H4 (cell line): ENCODE results near the gene ZFR. TPM values are rescaled to one million over a fixed set of nuclear protein-coding genes. Genes with fewer than 3 reads are reported as not detected.
"Not testable (repeated sequence)": the region's sequence is repeated elsewhere in the genome, so short reads cannot be mapped to it uniquely, and the experiment has no call there.

Experiments used
- DNase-seq: peaks from one replicate; pipeline ENCODE4 v3.0.0-alpha.2; 2015; ENCODE audit warnings: low spot score
- total RNA-seq: library from RNA; depleted of rRNA; stranded (reverse); fragments of >200 nt; shearing (Covaris generic); gene quantifications from 2 replicates; pipeline ENCODE4 v1.2.3, GENCODE V29; 2014

Gene ZFR
- total RNA-seq, 1 experiment from 2014 or later = 75.6 TPM

DNA sequence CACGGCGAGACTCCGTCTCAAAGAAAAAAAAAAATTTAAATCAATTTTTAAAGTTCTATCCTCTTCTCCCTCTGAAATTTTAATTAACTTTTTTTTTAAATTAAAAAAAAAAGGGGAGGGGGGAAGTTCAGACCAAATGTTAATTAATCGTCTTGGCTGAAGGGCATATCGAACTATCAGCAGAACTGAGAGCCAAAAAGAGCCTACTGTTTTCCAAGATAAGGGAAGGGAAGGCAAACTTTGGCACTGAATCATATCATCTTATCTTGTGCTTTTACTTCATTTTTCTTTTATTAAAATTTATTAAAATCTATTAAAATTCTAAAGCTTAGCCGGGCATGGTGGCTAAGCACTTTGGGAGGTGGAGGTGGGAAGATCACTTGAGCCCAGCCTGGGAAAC lies 85.9 kb downstream of the ZFR start:
- no peak for DNase-seq

DNA sequence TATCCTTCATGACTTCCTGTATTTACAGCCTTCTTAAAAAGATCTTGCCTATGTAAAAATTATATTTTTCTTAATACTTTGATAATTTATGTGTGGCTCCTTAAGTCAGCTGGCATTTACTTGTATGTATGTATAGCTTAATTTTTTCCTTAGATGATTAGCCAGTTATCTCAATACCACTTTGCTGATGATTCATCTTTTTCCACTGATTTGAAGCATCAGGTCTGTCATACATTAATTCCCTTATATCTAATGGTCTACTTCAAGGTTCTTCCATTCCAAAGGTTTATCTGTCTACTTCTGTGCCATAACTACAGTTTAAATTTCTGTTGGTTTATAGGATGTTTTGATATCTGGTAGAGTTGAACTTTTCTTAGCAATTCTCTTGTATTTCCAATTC lies 86.9 kb downstream of the ZFR start:
- DNase-seq = no peak

DNA sequence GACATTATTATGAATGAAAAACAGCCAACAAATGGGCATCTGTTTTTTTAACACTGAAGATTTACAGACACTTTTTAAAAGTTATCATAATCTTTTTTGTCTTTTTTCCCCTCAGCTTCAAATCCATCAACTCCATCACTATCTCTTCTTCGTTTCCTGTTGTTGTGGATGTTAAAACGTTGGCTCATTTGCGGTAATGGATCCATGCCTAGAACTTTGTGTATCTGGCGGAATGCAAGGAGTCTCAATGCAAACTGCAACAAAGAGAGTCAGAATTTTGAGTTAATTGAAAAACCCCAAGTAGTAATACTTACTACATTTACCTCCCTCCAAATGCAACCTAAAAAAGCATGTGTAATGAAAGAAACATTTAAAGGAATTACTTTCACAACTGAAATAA lies 88.9 kb downstream of the ZFR start:
- DNase-seq = no peak

DNA sequence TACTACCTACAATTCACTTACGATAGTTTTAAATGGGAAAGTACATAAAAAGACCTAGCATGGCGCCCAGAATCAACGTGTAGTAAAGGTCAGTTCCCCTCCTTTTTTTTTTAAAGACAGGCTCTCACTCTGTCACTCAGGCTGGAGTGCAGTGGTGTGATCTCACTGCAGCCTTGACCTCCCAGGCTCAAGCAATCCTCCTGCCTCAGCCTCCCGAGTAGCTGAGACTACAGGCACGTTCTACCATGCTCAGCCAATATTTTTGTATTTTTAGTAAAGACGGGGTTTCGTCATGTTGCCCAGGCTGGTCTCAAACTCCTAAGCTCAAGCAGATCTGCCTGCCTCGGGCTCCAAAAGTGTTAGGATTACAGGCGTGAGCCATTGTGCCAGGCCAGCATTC lies 91.1 kb downstream of the ZFR start:
- no peak for DNase-seq

DNA sequence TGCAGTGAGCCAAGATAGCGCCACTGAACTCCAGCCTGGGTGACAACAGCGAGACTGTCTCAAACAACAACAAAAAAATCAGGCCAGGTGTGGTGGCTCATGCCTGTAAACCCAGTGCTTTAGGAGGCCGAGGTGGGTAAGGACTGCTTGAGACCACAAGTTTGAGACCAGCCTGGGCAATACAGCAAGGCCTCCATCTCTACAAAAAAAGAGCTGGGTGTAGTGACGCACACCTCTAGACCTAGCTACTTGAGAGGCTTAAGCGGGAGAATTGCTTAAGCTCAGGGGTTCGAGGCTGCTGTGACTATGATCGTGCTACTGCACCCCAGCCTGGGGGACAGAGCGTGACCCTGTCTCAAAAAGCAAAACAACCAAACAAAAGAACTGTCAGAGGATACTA lies 91.9 kb downstream of the ZFR start:
- no peak for DNase-seq

DNA sequence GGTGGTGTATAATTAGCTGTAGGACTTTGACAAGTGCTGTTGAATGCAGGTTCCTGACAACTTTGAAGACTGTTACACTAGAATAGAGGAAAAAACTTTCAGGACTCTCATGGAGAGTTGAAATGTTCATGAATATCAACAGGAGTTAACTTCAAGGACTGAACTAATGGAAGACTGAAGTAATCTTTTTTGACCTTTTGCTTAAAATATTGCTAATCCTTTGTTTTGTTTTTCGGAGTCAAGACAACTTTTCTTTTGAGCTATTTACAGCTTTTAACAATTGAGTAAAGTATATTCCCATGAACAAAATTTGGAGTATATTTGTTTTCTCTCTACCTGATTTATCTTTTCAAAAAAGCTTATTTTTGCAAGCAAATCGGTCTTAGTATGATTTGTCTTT lies 97.7 kb downstream of the ZFR start:
- no peak for DNase-seq

DNA sequence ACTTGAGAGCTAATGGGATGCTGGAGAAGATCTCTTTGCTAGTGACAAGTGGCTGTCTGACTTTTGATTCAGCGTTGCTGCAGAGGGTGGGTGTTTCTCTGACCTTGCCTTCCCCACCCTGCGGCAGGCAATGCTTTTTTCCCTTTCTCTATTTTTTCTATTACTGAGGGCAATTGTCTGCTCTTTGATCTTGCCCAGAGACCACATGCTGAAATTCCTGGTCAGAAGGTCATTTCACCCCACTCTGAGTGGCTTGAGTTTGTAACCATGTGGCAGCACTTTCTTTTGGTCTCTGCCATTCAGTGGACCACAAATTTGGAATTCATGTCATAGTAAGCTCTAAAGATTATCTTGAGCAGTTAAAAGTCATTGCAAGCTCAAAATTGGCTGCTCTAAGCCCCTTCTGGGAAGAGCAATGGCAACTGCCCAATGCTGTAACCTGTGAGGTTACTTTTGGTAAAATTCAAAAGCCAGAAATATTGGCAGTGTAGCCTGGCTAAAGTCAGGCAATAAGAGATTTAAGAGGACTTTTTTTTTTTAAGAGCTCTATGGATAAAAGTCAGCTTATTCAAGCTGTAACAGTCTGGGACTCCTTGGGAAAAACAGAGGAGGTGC lies 101.4 kb downstream of the ZFR start:
- DNase-seq = no peak

DNA sequence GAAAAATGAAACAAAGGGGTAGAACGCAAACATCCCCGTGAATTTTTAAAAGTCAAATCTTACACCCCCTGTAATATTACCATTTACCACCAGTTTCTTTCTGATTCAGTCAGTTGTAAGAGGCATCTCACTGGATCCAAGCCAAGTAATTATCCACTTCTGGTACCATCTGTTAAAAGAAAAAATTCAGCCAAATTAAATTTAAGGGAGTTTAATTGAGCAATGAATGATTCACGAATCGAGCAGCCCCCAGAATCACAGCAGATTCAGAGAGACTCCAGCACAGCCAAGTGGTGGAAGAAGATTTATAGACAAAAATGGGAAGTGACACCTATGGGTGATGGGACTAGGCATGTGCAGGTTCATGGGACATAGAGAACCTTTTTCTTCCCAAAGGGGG lies 101.9 kb downstream of the ZFR start:
- no peak for DNase-seq

DNA sequence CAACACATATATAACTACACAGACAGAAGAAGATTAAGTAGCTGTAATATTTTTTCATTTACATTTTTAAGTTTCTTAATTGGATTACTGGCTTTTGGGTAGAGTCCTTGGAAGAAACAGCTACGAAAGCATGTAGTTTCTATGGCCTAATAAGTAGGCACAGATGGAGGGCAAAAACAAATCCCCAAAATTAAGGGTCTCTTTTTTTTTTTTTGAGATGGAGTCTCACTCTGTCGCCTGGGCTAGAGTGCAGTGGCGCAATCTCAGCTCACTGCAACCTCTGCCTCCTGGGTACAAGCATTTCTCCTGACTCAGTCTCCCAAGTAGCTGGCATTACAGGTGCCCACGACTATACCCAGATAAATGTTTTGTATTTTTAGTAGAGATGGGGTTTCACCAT lies 104.7 kb downstream of the ZFR start:
- no peak for DNase-seq

DNA sequence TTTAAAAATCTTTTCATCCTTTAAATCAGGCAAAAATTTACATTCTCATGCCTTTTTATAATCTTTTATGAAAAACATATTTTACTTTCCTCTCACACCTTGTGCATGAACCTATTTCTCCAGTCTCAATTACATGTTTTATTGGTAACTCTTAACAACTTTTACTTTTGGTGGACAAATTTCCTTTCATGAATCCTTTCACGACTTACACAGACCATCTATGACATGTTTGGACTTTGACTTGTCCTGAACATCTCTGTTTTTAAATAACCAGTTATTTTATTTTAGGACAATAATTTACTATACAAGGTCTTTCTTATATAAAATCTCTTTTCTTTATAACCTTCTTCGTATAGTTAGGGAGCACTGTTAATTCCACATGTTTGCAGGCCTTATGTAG lies 105.3 kb downstream of the ZFR start:
- no peak for DNase-seq

DNA sequence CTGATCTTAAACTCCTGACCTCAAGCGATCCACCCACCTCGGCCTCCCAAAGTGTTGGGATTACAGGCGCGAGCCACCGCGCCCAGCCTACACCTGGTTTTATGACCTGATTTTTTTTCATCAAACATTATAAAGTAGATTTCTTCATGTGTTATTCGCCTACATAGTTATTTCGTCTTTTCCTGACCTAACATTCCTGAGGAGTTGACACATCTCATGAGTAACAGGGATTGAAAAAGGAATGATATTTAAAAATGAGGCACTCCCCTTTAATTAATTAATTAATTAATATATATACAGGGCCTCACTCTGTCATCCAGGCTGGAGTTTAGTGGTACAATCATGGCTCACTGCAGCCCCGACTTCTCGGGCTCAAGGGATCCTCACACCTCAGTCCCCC lies 111.6 kb downstream of the ZFR start:
- DNase-seq = no peak

DNA sequence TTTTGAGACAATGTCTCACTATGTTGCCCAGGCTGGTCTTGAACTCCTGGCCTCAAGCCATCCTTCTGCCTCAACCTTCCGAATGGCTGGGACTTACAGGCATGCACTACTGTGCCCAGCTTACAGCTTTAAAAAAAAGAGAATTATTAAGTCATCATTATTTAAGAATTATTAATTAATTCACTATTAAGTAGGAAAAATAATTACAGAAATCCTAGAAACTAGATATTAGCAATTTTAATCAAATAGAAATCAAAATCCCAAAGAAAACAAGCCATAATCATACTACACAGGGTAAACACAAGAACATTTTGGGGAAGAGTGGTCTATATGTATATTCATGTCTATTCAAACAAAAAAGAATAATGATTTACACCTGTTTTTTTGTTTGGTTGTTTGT lies 112.2 kb downstream of the ZFR start:
- DNase-seq = no peak

DNA sequence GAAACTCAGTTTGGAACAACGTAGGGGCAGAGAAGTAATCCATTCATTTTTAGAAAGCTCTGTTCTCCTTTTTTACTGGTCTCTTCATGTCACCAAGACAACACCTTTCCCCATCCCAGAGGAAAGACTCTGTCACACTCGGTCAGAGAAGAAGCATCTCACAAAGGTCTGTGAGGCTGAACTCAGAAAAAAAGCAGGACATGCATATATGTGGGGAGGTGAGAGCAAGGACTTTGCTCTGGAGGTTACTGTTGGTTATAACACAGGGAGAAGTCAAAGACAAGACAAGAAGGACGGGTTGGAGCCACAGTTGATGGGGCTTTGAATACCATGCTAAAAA lies 112.6 kb downstream of the ZFR start:
- DNase-seq = no peak

DNA sequence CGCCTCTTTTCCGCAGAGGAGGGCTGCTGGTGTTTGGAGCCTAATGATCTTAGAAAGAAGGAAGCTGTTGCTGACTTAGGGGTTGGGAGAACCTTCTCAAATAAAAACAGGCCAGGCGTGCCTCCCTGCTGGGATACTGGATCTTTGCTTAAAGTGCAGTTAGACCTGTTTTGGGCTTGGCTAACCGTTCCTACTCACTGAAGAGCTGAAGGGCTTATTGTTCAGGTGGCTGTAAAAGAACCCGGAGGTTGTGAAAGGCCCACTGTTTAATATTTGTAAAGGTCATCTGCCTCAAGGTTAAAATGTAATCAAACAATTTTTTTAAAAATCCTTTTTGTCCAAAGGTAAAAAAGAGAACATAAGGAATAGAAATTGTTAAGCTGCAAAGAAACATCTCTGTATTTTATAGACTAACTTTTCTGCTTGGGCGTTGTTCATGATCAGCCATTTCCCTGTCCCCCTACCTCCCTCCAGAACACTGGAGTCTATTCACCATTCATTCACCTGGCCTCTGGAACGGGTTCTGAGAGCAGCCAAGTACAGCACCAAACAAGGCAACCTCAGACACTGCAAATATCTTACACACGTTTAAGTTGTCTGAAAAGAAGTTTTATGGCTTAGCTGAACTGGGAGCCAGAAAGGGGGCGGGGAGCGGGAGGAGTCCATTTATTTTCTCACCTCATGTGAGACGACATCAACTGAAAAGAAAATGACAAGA lies 113.2 kb downstream of the ZFR start:
- DNase-seq = no peak

DNA sequence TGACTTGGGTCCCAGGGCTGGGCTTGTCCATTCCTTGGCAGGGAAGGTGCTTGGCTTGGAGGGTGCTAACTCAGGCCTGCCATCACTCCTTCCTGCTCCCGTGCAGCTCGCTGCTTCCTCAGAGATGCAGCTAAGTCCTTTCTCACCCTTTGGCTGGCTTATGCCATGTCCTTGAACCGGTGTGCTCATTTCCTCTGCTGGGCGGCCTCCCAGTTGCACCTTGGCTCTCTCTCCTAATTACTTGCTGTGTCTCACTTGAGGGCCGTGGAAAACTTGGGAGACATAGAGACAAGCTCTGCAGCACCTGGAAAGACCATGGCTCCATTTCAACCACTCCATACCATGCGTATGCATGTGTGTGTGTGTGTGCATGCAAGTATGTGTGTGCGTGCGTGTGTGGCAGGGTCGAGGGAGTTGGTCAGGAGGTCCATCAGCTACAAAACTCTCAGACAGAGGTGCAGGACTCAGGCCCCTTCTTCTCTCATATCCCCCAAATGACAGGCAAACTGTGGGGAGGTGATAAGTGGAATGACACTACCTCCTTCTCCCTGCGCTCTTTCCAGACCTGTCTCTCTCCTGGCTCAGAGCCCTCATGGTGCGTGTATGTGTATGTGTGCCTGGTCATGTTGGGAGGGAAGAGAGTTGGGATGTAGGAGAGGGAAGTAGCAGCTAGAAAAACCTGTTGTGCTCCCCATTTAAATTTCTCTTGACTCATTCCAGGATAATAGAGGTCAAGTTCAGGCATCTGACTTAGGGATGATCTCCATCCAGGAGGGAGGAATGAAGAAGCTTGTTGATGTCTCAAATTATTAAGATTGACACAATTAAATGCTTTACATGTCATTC lies 114.2 kb downstream of the ZFR start:
- DNase-seq = no peak

DNA sequence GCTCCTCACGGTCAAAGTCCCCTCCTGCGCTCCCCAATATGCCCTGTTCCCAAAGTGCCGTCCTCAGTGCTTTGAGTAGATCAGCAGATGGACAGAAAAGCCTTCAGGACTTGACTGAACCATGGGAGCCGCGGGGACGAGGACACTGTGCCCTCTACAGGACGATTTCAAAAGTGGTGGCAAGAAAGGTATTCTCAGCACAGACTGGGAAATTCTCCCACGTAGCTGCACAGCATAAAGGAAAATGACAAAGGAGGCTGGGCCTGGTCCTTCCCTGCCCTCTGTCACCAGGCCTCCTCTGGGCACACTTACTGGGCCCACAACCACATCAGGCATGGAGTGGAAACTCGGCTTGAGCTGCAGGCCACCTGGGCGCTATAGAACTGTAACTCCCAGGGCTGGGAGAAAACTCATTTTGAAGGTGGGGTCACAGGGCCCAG lies 115.1 kb downstream of the ZFR start:
- DNase-seq = peak; percentile 68

DNA sequence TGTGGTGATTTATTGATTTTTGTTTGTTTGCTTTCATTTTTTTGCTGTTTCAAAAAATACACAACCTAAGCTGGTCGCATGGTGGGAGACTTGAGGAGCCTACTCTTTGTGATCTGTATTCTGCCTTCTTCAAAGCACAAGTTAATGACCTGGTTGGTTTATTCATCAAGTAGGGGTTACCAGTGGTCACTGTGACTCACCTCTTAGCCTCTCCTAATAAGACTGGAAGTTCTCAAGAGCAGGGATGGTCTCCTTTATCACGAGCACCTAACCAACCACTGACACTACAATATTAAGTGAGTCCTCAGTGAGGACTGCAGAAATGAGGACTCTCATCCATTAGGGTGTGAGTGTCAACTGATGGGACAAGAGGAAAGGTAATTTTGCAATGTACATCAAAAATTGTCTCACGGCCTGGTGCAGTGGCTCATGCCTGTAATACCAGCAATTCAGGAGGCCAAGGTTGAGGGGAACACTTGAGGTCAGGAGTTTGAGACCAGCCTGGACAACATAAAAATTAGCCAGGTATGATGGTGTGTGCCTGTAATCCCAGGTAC lies 118.2 kb downstream of the ZFR start:
- DNase-seq = no peak

DNA sequence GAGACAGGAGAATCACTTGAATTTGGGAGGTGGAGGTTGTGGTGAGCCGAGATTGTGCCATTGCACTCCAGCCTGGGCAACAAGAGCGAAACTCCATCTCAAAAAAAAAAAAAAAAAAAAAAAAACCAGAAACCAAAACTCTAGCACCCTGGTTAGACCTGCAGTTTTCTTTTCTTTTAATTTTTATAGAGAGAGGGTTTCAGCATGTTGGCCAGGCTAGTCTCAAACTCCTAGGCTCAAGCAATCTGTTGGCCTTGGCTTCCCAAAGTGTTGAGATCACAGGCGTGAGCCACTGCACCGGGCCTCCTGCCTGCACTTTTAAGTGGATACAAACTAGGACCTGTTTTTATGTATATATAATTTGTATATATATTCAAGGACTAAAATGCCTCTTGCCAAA lies 118.9 kb downstream of the ZFR start:
- no peak for DNase-seq

DNA sequence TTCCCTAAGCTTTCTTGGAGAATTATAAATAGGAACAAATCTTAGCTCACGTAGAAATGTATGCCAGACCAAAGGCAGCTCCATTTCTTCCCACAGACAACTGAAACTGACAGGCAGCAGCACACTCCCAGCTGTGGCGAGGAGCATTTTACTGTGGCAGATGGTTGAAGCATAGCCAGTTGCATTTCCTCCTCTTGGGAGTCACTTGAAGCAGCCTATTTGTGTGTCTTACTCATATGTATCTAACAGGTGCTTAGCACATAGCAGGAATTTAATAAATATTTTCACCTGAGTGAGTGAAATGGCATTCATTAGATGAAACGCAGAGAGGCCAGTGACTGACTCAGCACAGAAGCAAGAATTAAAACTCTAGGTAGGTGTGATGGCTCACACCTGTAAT lies 119.5 kb downstream of the ZFR start:
- DNase-seq = no peak

DNA sequence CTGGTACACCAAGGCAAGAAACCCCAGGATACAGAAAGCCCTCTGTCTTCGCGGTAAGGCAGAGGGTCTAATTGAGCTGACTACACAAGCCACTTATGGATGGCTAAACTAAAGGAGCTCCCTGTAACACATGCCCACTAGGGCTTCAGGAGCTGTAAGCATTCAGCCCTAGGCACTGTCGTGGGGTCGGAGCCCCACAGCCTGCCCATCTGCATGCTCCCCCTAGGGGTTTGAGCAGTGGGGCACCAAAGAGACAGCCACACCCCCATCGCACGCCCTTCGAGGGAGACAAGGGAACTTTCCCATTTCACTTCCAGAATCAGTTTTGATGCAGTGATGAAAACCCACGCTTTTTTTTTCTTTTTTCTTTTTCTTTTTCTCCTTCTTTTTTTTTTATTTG lies 120.8 kb downstream of the ZFR start:
- DNase-seq = no peak

DNA sequence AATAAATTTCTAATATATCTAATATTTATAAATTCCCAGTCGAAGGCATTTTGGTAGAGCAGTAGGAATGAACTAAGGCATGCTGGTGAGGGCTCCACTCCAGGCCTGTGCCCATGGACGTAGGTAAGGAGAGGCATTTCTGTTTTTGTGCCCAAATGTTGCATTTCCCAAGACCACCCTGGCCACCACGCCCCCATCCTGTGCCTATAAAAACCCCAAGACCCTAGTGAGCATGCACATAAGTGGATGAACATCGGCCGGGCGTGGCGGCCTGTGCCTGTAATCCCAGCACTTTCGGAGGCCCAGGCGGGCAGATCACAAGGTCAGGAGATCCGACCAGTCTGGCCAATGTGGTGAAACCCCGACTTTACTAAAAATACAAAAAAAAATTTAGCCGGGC lies 121.7 kb downstream of the ZFR start:
- no peak for DNase-seq

DNA sequence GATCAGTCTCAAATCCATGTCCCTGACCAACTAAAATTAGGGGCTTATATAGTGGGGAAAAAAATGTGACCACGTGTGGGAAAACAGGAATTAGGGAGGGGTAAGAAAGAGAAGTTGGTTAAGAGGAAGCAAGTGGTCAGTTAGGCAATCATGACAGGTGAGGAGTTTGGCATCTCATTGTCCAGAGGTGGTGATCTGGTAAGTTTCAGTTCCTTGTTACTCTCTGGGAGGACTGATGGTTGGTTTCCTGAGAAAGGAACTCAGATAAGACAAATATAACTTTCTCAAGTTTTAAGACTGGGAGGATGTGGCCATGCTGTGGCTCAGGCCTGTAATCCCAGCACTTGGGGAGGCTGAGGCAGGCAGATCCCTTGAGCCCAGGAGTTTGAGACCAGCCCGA lies 122.8 kb downstream of the ZFR start:
- not testable (repeated sequence) for DNase-seq

DNA sequence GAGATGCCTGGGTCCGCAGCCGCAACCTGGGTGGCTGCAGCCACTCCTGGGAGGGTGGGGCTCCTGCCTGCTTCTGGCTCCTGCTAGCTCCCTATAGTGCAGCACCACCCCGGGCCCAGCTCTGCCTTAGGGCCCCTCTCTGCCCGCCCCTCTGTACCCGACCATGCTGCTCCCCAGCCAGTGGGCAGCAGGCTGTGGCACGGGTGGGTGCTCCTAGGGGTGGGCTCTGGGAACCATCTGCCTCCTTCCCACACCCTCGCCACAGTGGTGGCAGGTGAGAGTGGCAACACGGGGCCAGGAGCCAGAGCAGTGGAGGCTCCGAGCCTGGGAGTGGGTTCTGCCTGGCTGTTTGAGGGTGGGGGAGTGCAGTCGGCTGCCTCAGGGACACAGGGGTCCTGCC lies 124.0 kb downstream of the ZFR start:
- DNase-seq = no peak
